ENCODE measurements around the gene POLR2L. TPM values are rescaled to one million over a fixed set of nuclear protein-coding genes. Genes with fewer than 3 reads are reported as not detected.

The POLR2L gene
- total RNA-seq, 1 donor from 2014 or later = 91.9 TPM

- peak; percentile 89 for DNase-seq (ENCODE audit: low read depth)
Measured at GRCh38 chr11:797296-798092, 44.8 kb downstream of the POLR2L start.

- DNase-seq (ENCODE audit: low read depth) = no peak
Measured at GRCh38 chr11:796565-797295, 45.6 kb downstream of the POLR2L start.

- DNase-seq (ENCODE audit: low read depth) = peak; percentile 74
Measured at GRCh38 chr11:795634-796564, 46.4 kb downstream of the POLR2L start.

- DNase-seq (ENCODE audit: low read depth) = no peak
Measured at GRCh38 chr11:794766-795633, 47.3 kb downstream of the POLR2L start.

- peak; percentile 50 for DNase-seq (ENCODE audit: low read depth)
Measured at GRCh38 chr11:794013-794765, 48.1 kb downstream of the POLR2L start.

- peak; percentile 49 for DNase-seq (ENCODE audit: low read depth)
Measured at GRCh38 chr11:793556-793955, 48.8 kb downstream of the POLR2L start.

GRCh38 chr11:792873-793272 is 49.5 kb downstream of the POLR2L start:
- no peak for DNase-seq (ENCODE audit: low read depth)

GRCh38 chr11:792535-792821 is 49.9 kb downstream of the POLR2L start:
- no peak for DNase-seq (ENCODE audit: low read depth)

GRCh38 chr11:791658-792534 is 50.4 kb downstream of the POLR2L start:
- DNase-seq (ENCODE audit: low read depth) = no peak

- peak; percentile 40 for DNase-seq (ENCODE audit: low read depth)
Measured at GRCh38 chr11:790721-791564, 51.4 kb downstream of the POLR2L start.

GRCh38 chr11:789943-790342 is 52.4 kb downstream of the POLR2L start, which contains the start of gene CEND1:
CEND1 (minus strand) TSS chr11:790090; CDS start chr11:788576, 1,514 bp downstream.
- peak; percentile 52 for DNase-seq (ENCODE audit: low read depth)

Other genes starting within 250 kb of the POLR2L start
- 25.1 and 29.3 TPM in 2 replicates for gene IRF7, start 226.6 kb downstream of the POLR2L start, total RNA-seq
- not detected in 2 replicates for gene CDHR5, start 217.6 kb downstream of the POLR2L start, total RNA-seq
- gene SCT, start 215.3 kb downstream of the POLR2L start, total RNA-seq = not detected in 2 replicates
- not detected in 2 replicates for gene DRD4, start 205.3 kb downstream of the POLR2L start, total RNA-seq
- gene DEAF1, start 147.3 kb downstream of the POLR2L start, total RNA-seq = 22.5 and 35.8 TPM in 2 replicates
- gene TMEM80, start 146.7 kb downstream of the POLR2L start, total RNA-seq = 37.8 and 44.7 TPM in 2 replicates
- 20.4 and 26.5 TPM in 2 replicates for gene EPS8L2, start 136.3 kb downstream of the POLR2L start, total RNA-seq
- 118 and 155 TPM in 2 replicates for gene TALDO1, start 95.1 kb downstream of the POLR2L start, total RNA-seq
- gene GATD1, start 65.0 kb downstream of the POLR2L start, total RNA-seq = 34.5 and 45.8 TPM in 2 replicates
- gene CEND1, start 52.4 kb downstream of the POLR2L start, total RNA-seq = 0.53 and 0.94 TPM in 2 replicates
- gene SLC25A22, start 44.2 kb downstream of the POLR2L start, total RNA-seq = 8.0 and 15.5 TPM in 2 replicates
- gene PIDD1, start 37.3 kb downstream of the POLR2L start, total RNA-seq = 10.5 and 14.7 TPM in 2 replicates
- gene RPLP2, start 32.6 kb downstream of the POLR2L start, total RNA-seq = 381 and 504 TPM in 2 replicates
- 84.0 and 183 TPM in 2 replicates for gene PNPLA2, start 23.6 kb downstream of the POLR2L start, total RNA-seq
- 16.6 and 26.5 TPM in 2 replicates for gene CRACR2B, start 14.6 kb downstream of the POLR2L start, total RNA-seq
- gene CD151, start 9.6 kb downstream of the POLR2L start, total RNA-seq = 900 and 1,201 TPM in 2 replicates
- 56.7 and 63.9 TPM in 2 replicates for gene TSPAN4, start 323 bp upstream of the POLR2L start, total RNA-seq
- 50.7 and 57.6 TPM in 2 replicates for gene CHID1, start 68.3 kb upstream of the POLR2L start, total RNA-seq
- 26.2 and 26.9 TPM in 2 replicates for gene AP2A2, start 83.3 kb upstream of the POLR2L start, total RNA-seq
- not detected in 2 replicates for gene MUC6, start 194.2 kb upstream of the POLR2L start, total RNA-seq
- not detected in 2 replicates for gene MUC2, start 232.3 kb upstream of the POLR2L start, total RNA-seq